WTC11 (cell line): ENCODE data around the gene STXBP3. TPM values are rescaled to one million over a fixed set of nuclear protein-coding genes. Genes with fewer than 3 reads are reported as not detected.

Experiments used
- ATAC-seq: fragments of 200-7000 bp; cut with Tn5 transposase; 2 replicates; pipeline ENCODE4 v1.10.0; 2021; ENCODE audit warnings: mild to moderate bottlenecking, moderate library complexity
- Bru-seq: library from RNA; stranded (reverse); fragments of 400-500 nt; gene quantifications from one replicate; lab custom pipeline; 2021; lab: Mats Ljungman, UMichigan
- CTCF ChIA-PET: fragments of 300-600 bp; sonication (Branson Sonifier 250); formaldehyde crosslinking; loops from one replicate; lab custom pipeline; 2021; ENCODE audit warnings: antibody characterized with exemption; lab: Charles Lee
- POLR2A ChIA-PET: fragments of 350-600 bp; sonication (Branson Sonifier 250); formaldehyde crosslinking; loops from one replicate; lab custom pipeline; 2021; ENCODE audit warnings: antibody characterized with exemption; lab: Charles Lee
- DNase-seq: peaks from one replicate; pipeline ENCODE4 v3.0.0; 2021; ENCODE audit warnings: low spot score
- H3K27ac Mint-ChIP-seq: 2 replicates; pipeline ENCODE4 v1.8.0; 2021; ENCODE audit warnings: mixed read lengths
- H3K27me3 Mint-ChIP-seq: 2 replicates; pipeline ENCODE4 v1.8.0; 2021; ENCODE audit warnings: low read depth, mild to moderate bottlenecking, moderate library complexity, mixed read lengths
- H3K36me3 Mint-ChIP-seq: 2 replicates; pipeline ENCODE4 v1.8.0; 2021; ENCODE audit warnings: mixed read lengths
- H3K4me1 Mint-ChIP-seq: 2 replicates; pipeline ENCODE4 v1.8.0; 2022; ENCODE audit warnings: mixed read lengths
- H3K4me3 Mint-ChIP-seq: 2 replicates; pipeline ENCODE4 v1.8.0; 2021; ENCODE audit warnings: mild to moderate bottlenecking, moderate library complexity, mixed read lengths
- H3K9me3 Mint-ChIP-seq: 2 replicates; pipeline ENCODE4 v1.8.0; 2021; ENCODE audit warnings: mixed read lengths
- ATF1 ChIP-seq: sonication (generic); formaldehyde crosslinking; IDR thresholded peaks from 2 replicates; pipeline ENCODE4 v1.8.1; 2023; ENCODE audit warnings: mild to moderate bottlenecking, moderate library complexity, missing genetic modification reagents
- ATF6 ChIP-seq: sonication (generic); formaldehyde crosslinking; IDR thresholded peaks from 2 replicates; pipeline ENCODE4 v1.8.1; 2023; ENCODE audit warnings: mild to moderate bottlenecking, missing genetic modification reagents
- ETV6 ChIP-seq: sonication (generic); formaldehyde crosslinking; IDR thresholded peaks from 2 replicates; pipeline ENCODE4 v1.8.1; 2022; ENCODE audit warnings: mild to moderate bottlenecking, missing genetic modification reagents
- GTF2I ChIP-seq: fragments of 250-450 bp; sonication (Bioruptor Pico); conservative IDR thresholded peaks from 2 replicates; pipeline ENCODE4 v1.4.0; 2021; ENCODE audit warnings: mild to moderate bottlenecking
- JUN ChIP-seq: sonication (generic); formaldehyde crosslinking; IDR thresholded peaks from 2 replicates; pipeline ENCODE4 v1.8.0; 2023; ENCODE audit warnings: mild to moderate bottlenecking, missing genetic modification reagents
- NFATC4 ChIP-seq: fragments of 250-450 bp; sonication (Bioruptor Pico); IDR thresholded peaks from 2 replicates; pipeline ENCODE4 v1.9.0; 2021; ENCODE audit warnings: mild to moderate bottlenecking
- PRDM15 ChIP-seq: sonication (generic); formaldehyde crosslinking; IDR thresholded peaks from 2 replicates; pipeline ENCODE4 v1.8.0; 2022; ENCODE audit warnings: missing genetic modification reagents
- PREB ChIP-seq: sonication (generic); formaldehyde crosslinking; IDR thresholded peaks from 2 replicates; pipeline ENCODE4 v1.8.1; 2022; ENCODE audit warnings: mild to moderate bottlenecking, missing genetic modification reagents, moderate library complexity, borderline replicate concordance
- TCF7 ChIP-seq: sonication (generic); formaldehyde crosslinking; IDR thresholded peaks from 2 replicates; pipeline ENCODE4 v1.8.0; 2022; ENCODE audit warnings: mild to moderate bottlenecking, low read depth, missing genetic modification reagents, moderate library complexity
- TEAD1 ChIP-seq: sonication (generic); formaldehyde crosslinking; IDR thresholded peaks from 2 replicates; pipeline ENCODE4 v1.8.0; 2022; ENCODE audit warnings: mild to moderate bottlenecking, missing genetic modification reagents
- ZMAT4 ChIP-seq: fragments of 250-450 bp; sonication (Bioruptor Pico); IDR thresholded peaks from 2 replicates; pipeline ENCODE4 v1.9.0; 2021; ENCODE audit warnings: mild to moderate bottlenecking
- ZNF219 ChIP-seq: sonication (generic); formaldehyde crosslinking; IDR thresholded peaks from 2 replicates; pipeline ENCODE4 v1.8.0; 2023; ENCODE audit warnings: missing genetic modification reagents, mild to moderate bottlenecking, borderline replicate concordance
- ZNF416 ChIP-seq: fragments of 250-450 bp; sonication (Bioruptor Pico); IDR thresholded peaks from 2 replicates; pipeline ENCODE4 v1.9.0; 2021; ENCODE audit warnings: mild to moderate bottlenecking, inconsistent platforms
- ZNF423 ChIP-seq: fragments of 250-450 bp; sonication (Bioruptor Pico); IDR thresholded peaks from 2 replicates; pipeline ENCODE4 v2.1.2; 2022; ENCODE audit warnings: mild to moderate bottlenecking, moderate library complexity
- long read RNA-seq, 3 experiments: library from RNA in 1 of 3; library from capped mRNA in 1 of 3; library from polyadenylated mRNA in 1 of 3; unstranded in 2 of 3; stranded (forward) in 1 of 3; transcript quantifications; one replicate each; pipeline ENCODE4 v2.0.0, GENCODE V29; 2021
- total RNA-seq: library from RNA; stranded (reverse); gene quantifications from 3 replicates; pipeline ENCODE4 v1.2.3, GENCODE V29; 2021
- TF ChIP-seq, protein P1 (sequence below): sonication (generic); formaldehyde crosslinking; IDR thresholded peaks from 2 replicates; pipeline ENCODE4 v1.8.1; 2022; ENCODE audit warnings: low read depth, mild to moderate bottlenecking, moderate library complexity, missing genetic modification reagents, borderline replicate concordance
- TF ChIP-seq, protein P2 (sequence below): sonication (generic); formaldehyde crosslinking; conservative IDR thresholded peaks from 2 replicates; pipeline ENCODE4 v1.8.1; 2022; ENCODE audit warnings: mild to moderate bottlenecking, missing genetic modification reagents
- TF ChIP-seq, protein P3 (sequence below): sonication (generic); formaldehyde crosslinking; IDR thresholded peaks from 2 replicates; pipeline ENCODE4 v1.8.0; 2022; ENCODE audit warnings: mild to moderate bottlenecking, missing genetic modification reagents

Gene STXBP3, protein sequence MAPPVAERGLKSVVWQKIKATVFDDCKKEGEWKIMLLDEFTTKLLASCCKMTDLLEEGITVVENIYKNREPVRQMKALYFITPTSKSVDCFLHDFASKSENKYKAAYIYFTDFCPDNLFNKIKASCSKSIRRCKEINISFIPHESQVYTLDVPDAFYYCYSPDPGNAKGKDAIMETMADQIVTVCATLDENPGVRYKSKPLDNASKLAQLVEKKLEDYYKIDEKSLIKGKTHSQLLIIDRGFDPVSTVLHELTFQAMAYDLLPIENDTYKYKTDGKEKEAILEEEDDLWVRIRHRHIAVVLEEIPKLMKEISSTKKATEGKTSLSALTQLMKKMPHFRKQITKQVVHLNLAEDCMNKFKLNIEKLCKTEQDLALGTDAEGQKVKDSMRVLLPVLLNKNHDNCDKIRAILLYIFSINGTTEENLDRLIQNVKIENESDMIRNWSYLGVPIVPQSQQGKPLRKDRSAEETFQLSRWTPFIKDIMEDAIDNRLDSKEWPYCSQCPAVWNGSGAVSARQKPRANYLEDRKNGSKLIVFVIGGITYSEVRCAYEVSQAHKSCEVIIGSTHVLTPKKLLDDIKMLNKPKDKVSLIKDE
- total RNA-seq (26.1 to 30.2 TPM (median 26.5 TPM) in 3 replicates), Bru-seq, nascent RNA (percentile 79 among the genes with signal in this experiment)
- long read RNA-seq, experiment 1, transcript STXBP3-201 (19 exons, 2,478 nt): major isoform, 146 of 191 reads
- long read RNA-seq, experiment 1, partial matches to known transcripts: 12 of 191 reads
- long read RNA-seq, experiment 1, other reads (novel, unspliced or antisense): 32 of 191 reads
- long read RNA-seq, experiment 2, partial matches to known transcripts: 20 of 43 reads
- long read RNA-seq, experiment 2, other reads (novel, unspliced or antisense): 23 of 43 reads
- long read RNA-seq, experiment 3, transcript STXBP3-201 (19 exons, 2,478 nt): major isoform, 71 of 87 reads
- long read RNA-seq, experiment 3, partial matches to known transcripts: 6 of 87 reads
- long read RNA-seq, experiment 3, other reads (novel, unspliced or antisense): 10 of 87 reads

GRCh38 chr1:108746382-108747170 is at the start of gene STXBP3:
TSS of gene STXBP3 (plus strand) at chr1:108746674. CDS start at chr1:108746738, 64 bp downstream.
- ChIA-PET CTCF (interaction anchor here (0.7 to 1.0 kb wide), 3 partner anchors 70 to 455 kb away, joined by 3 read pairs; no protein-coding TSS in a partner anchor), POLR2A (interaction anchor here (0.6 kb wide), 1 partner anchor 55 kb away, joined by 4 read pairs; the partner anchor contains the start of gene PRPF38B)
- peaks cover 10% of the 10 kb centered on the region for H3K4me1 Mint-ChIP-seq
- no peaks in the 10 kb centered on the region for H3K9me3 Mint-ChIP-seq
- peak; percentile 99 for DNase-seq
- H3K4me3 Mint-ChIP-seq: peak within 1 kb of the TSS; percentile 97
- peaks cover 16% of the 10 kb centered on the region for H3K27me3 Mint-ChIP-seq
- H3K36me3 Mint-ChIP-seq: no peaks in the 10 kb centered on the region
- H3K27ac Mint-ChIP-seq: peak within 1 kb of the TSS; percentile 98
- peak; percentile 93 for ATAC-seq
- TF ChIP-seq, protein P1, sequence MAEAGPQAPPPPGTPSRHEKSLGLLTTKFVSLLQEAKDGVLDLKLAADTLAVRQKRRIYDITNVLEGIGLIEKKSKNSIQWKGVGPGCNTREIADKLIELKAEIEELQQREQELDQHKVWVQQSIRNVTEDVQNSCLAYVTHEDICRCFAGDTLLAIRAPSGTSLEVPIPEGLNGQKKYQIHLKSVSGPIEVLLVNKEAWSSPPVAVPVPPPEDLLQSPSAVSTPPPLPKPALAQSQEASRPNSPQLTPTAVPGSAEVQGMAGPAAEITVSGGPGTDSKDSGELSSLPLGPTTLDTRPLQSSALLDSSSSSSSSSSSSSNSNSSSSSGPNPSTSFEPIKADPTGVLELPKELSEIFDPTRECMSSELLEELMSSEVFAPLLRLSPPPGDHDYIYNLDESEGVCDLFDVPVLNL (CRISPR knock-in tag): no peak
- TF ChIP-seq ZNF219 (CRISPR knock-in tag) (no peak), ATF6 (CRISPR knock-in tag) (no peak), ETV6 (CRISPR knock-in tag) (peak; percentile 54), PRDM15 (CRISPR knock-in tag) (no peak), ZMAT4 (CRISPR knock-in tag) (no peak), JUN (peak; percentile 67; the same call in 1 of the 2 replicates), ATF1 (CRISPR knock-in tag) (no peak), ZNF416 (CRISPR knock-in tag) (0 out of 2 replicates have a peak, but pooled peaks have one; percentile 74), NFATC4 (CRISPR knock-in tag) (no peak), ZNF423 (CRISPR knock-in tag) (no peak), GTF2I (CRISPR knock-in tag) (no peak), TEAD1 (CRISPR knock-in tag) (peak; percentile 65; the same call in 1 of the 2 replicates), PREB (CRISPR knock-in tag) (no peak), TCF7 (CRISPR knock-in tag) (no peak)
- TF ChIP-seq, protein P2, sequence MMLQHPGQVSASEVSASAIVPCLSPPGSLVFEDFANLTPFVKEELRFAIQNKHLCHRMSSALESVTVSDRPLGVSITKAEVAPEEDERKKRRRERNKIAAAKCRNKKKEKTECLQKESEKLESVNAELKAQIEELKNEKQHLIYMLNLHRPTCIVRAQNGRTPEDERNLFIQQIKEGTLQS (CRISPR knock-in tag): no peak
- TF ChIP-seq, protein P3, sequence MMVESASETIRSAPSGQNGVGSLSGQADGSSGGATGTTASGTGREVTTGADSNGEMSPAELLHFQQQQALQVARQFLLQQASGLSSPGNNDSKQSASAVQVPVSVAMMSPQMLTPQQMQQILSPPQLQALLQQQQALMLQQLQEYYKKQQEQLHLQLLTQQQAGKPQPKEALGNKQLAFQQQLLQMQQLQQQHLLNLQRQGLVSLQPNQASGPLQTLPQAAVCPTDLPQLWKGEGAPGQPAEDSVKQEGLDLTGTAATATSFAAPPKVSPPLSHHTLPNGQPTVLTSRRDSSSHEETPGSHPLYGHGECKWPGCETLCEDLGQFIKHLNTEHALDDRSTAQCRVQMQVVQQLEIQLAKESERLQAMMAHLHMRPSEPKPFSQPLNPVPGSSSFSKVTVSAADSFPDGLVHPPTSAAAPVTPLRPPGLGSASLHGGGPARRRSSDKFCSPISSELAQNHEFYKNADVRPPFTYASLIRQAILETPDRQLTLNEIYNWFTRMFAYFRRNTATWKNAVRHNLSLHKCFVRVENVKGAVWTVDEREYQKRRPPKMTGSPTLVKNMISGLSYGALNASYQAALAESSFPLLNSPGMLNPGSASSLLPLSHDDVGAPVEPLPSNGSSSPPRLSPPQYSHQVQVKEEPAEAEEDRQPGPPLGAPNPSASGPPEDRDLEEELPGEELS (CRISPR knock-in tag): no peak
